ENCODE data around the gene NPAS4. TPM values are rescaled to one million over a fixed set of nuclear protein-coding genes. Genes with fewer than 3 reads are reported as not detected.

Gene NPAS4
- total and polyA plus RNA-seq, 2 of the 13 experiments (the other 11 are each of a cell fraction or from before 2014, with no cell fraction given), result not detected

- TF ChIP-seq BCL3 (CRISPR knock-in tag; IDR thresholded peaks at IDR 0.05), result peak; percentile 100
- peak; percentile 100 for TF ChIP-seq CSRNP2 (CRISPR knock-in tag; conservative IDR thresholded peaks at IDR 0.05; ENCODE audit: low read depth)
- peak; percentile 100 for TF ChIP-seq NCOA5 (CRISPR knock-in tag; IDR thresholded peaks at IDR 0.05)
- TF ChIP-seq ZNF468 (CRISPR knock-in tag; IDR thresholded peaks at IDR 0.05), result peak; percentile 100
- peak; percentile 100 for TF ChIP-seq ZNF326 (CRISPR knock-in tag; IDR thresholded peaks at IDR 0.05; ENCODE audit: borderline replicate concordance)
- peak; percentile 100 for TF ChIP-seq ZC3H4 (CRISPR knock-in tag; IDR thresholded peaks at IDR 0.05; ENCODE audit: borderline replicate concordance)
- peak; percentile 100 for TF ChIP-seq MLX (CRISPR knock-in tag; IDR thresholded peaks at IDR 0.05)
- peak; percentile 62 for TF ChIP-seq CCAR2 (optimal IDR thresholded peaks at IDR 0.05; ENCODE audit: low read depth, low read length)
- peak; percentile 97 for TF ChIP-seq PAXIP1 (CRISPR knock-in tag; conservative IDR thresholded peaks at IDR 0.05)
- TF ChIP-seq ZNF337 (CRISPR knock-in tag; IDR thresholded peaks at IDR 0.05; ENCODE audit: borderline replicate concordance, low read depth), result peak; percentile 100
- no peak for TF ChIP-seq NR2F6 (IDR thresholded peaks at IDR 0.05)
- peak; percentile 100 for TF ChIP-seq NR2F6 (CRISPR knock-in tag; IDR thresholded peaks at IDR 0.05)
- peak; percentile 100 for TF ChIP-seq ZNF704 (CRISPR knock-in tag; IDR thresholded peaks at IDR 0.05; ENCODE audit: borderline replicate concordance)
- TF ChIP-seq ZNF672 (CRISPR knock-in tag; IDR thresholded peaks at IDR 0.05), result peak; percentile 100
- peak; percentile 100 for TF ChIP-seq SAP130 (CRISPR knock-in tag; IDR thresholded peaks at IDR 0.05; ENCODE audit: low read depth)
- peak; percentile 99 for TF ChIP-seq ZNF263 (CRISPR knock-in tag; IDR thresholded peaks at IDR 0.05)
- peak; percentile 100 for TF ChIP-seq ZNF333 (CRISPR knock-in tag; IDR thresholded peaks at IDR 0.05; ENCODE audit: borderline replicate concordance)
- TF ChIP-seq MXD1 (CRISPR knock-in tag; IDR thresholded peaks at IDR 0.05), result peak; percentile 100
- TF ChIP-seq PBX2 (CRISPR knock-in tag; IDR thresholded peaks at IDR 0.05), result peak; percentile 84
- peak; percentile 100 for TF ChIP-seq TAF1 (CRISPR knock-in tag; IDR thresholded peaks at IDR 0.05)
Measured at GRCh38 chr11:66421492-66422205, 814 bp downstream of the NPAS4 start (continued).

Measured in HepG2 (cell line).